Gastroesophageal sphincter (tissue), 4 donors: ENCODE measurements around the gene IER2. TPM values are rescaled to one million over a fixed set of nuclear protein-coding genes. Genes with fewer than 3 reads are reported as not detected.

Experiments
- ATAC-seq: fragments of 150-250 bp; one replicate; pipeline ENCODE4 v1.9.1; 2016; ENCODE audit warnings: mild to moderate bottlenecking, moderate library complexity
- H3K27ac ChIP-seq, 4 donors: fragments of 200-600 bp; sonication (generic) in 3 of 4; 1 replicate in 3 of 4; 2 replicates in 1 of 4; pipeline ENCODE4 v1.5.1; 2016 to 2019
- H3K27me3 ChIP-seq: fragments of 200-600 bp; sonication (generic); one replicate; pipeline ENCODE4 v1.5.1; 2019
- H3K36me3 ChIP-seq, 2 donors: fragments of 200-600 bp; sonication (generic); one replicate each; pipeline ENCODE4 v1.5.1; 2019; ENCODE audit warnings: control low read depth in 1 of 2
- H3K4me1 ChIP-seq, 3 donors: fragments of 200-600 bp; sonication (generic); 1 replicate in 2 of 3; 2 replicates in 1 of 3; pipeline ENCODE4 v1.5.1; 2016 to 2019; ENCODE audit warnings: control low read depth in 2 of 3
- H3K4me3 ChIP-seq, 2 donors: fragments of 200-600 bp; sonication (generic); one replicate each; pipeline ENCODE4 v1.5.1; 2019; ENCODE audit warnings: mild to moderate bottlenecking in 1 of 2, moderate library complexity in 1 of 2
- H3K9me3 ChIP-seq, 3 donors: fragments of 200-600 bp; sonication (generic); one replicate each; pipeline ENCODE4 v1.5.1; 2017 to 2019; ENCODE audit warnings: control low read depth in 2 of 3
- EP300 ChIP-seq: sonication (generic); formaldehyde crosslinking; IDR thresholded peaks from one replicate; pipeline ENCODE4 v1.6.1; 2017; ENCODE audit warnings: antibody characterized with exemption, mild to moderate bottlenecking
- POLR2A ChIP-seq, 2 donors: fragments of 450-650 bp; IDR thresholded peaks; one replicate each; pipeline ENCODE4 v1.6.1; 2017; ENCODE audit warnings: antibody characterized with exemption in 2 of 2, mild to moderate bottlenecking in 2 of 2, moderate library complexity in 1 of 2
- POLR2AphosphoS5 ChIP-seq: sonication (generic); formaldehyde crosslinking; IDR thresholded peaks from one replicate; pipeline ENCODE4 v1.6.1; 2017; ENCODE audit warnings: antibody characterized with exemption
- WGBS, 2 donors: methylation state at CpG; one replicate each; pipeline ENCODE4 v1.1.5; 2018; ENCODE audit warnings: low coverage in 1 of 2; 5-methylcytosine and 5-hydroxymethylcytosine counted together
- total RNA-seq, 4 donors: library from RNA; depleted of rRNA; stranded (reverse); fragments of >200 nt; gene quantifications; one replicate each; pipeline ENCODE4 v1.1.0, GENCODE V29; 2016
- TF ChIP-seq, protein P1 (sequence below), 4 experiments: fragments of 200-600 bp in 2 of 4; fragments of 450-650 bp in 2 of 4; sonication (generic) in 1 of 4; IDR thresholded peaks; one replicate each; pipeline ENCODE4 v1.5.1; 2017 to 2019; ENCODE audit warnings: antibody characterized with exemption in 4 of 4, mild to moderate bottlenecking in 2 of 4, moderate library complexity in 2 of 4

Gene IER2
- total RNA-seq, 4 donors from 2014 or later = 33.8 to 62.1 (median 48.0) TPM

DNA sequence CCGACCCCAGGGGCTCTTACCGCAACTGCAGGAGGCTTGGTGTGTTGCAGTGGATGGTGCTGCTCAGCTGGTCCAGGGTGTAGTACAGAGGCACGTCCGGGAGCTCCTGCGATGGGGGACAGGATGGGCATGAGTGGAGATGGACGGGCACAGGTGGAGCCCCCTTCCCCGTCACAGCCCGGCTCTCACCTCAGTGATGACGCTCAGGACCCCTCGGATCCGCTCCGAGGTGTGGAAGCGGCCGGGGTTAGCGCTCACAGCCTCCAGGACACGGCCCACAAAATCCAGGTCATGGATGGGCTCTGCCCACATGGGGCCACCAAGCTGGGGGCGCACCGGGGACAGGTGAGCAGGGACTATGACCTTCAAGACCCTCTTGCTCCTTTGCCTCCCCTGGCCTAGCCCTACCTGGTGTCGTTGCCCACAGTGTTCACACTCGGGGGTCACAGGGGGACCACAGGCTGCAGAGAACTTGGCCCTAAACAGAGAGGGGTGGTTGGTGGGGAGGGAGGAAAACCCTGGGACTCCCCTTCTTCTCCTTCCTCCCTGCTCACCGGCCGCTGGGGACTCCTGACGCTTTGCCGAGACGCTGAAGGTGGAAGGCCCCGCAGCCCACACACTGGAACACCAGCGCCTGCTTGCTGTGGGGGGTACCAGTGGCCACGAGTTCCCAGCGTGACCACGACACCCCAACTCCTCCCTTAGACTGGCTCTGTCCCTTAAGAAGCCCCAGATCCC is 40.7 kb upstream of the IER2 start:
- H3K36me3 ChIP-seq = peaks cover 0 to 80% of the 10 kb centered on the region in 2 donors
- ATAC-seq = no peak
- 90 to 100% methylated on average over 5 to 14 of the region's 30 CpGs for WGBS, 2 donors

GRCh38 chr19:13110099-13110610 is 40.1 kb upstream of the IER2 start:
- TF ChIP-seq EP300 (no peak), POLR2AphosphoS5 (no peak), POLR2A (IDR thresholded peaks at IDR 0.05) (no peak)
- TF ChIP-seq, protein P1, sequence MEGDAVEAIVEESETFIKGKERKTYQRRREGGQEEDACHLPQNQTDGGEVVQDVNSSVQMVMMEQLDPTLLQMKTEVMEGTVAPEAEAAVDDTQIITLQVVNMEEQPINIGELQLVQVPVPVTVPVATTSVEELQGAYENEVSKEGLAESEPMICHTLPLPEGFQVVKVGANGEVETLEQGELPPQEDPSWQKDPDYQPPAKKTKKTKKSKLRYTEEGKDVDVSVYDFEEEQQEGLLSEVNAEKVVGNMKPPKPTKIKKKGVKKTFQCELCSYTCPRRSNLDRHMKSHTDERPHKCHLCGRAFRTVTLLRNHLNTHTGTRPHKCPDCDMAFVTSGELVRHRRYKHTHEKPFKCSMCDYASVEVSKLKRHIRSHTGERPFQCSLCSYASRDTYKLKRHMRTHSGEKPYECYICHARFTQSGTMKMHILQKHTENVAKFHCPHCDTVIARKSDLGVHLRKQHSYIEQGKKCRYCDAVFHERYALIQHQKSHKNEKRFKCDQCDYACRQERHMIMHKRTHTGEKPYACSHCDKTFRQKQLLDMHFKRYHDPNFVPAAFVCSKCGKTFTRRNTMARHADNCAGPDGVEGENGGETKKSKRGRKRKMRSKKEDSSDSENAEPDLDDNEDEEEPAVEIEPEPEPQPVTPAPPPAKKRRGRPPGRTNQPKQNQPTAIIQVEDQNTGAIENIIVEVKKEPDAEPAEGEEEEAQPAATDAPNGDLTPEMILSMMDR (IDR thresholded peaks at IDR 0.05) = no peak

More for the DNA sequence above, 40.7 kb upstream of the IER2 start:
- Histone ChIP-seq H3K4me1 (peaks cover 0 to 4% (median 0%) of the 10 kb centered on the region in 3 donors), H3K9me3 (no peaks in the 10 kb centered on the region), H3K27ac (no peak overlapping the region), H3K27me3 (no peaks in the 10 kb centered on the region), H3K4me3 (no peak overlapping the region)
- TF ChIP-seq EP300 (no peak), POLR2AphosphoS5 (no peak), POLR2A (IDR thresholded peaks at IDR 0.05) (no peak)
- TF ChIP-seq, protein P1 (IDR thresholded peaks at IDR 0.05) = no peak

DNA sequence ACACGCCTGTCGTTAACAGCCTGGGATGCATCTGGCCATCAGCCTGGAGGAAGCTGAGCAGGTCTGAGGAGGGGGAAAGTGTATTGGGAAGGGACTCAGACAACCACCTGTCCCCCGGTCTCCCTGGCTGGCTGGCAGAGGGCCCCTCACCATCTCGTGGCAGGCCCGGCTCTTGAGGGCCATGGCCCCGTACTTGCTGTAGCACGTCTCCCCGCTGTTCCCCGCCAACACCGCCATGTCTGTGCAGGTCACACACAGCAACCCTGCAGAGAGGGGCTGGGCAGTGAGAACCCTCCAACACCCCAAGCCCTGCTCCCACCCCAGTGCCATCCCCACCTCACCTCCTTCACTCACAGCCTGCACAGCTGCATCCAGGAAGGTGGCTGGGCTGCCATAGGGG is 37.7 kb upstream of the IER2 start:
- Histone ChIP-seq H3K9me3 (no peaks in the 10 kb centered on the region), H3K4me1 (peaks cover 0 to 21% (median 13%) of the 10 kb centered on the region in 3 donors), H3K36me3 (peaks cover 0 to 73% of the 10 kb centered on the region in 2 donors), H3K4me3 (no peak overlapping the region), H3K27ac (no peak overlapping the region), H3K27me3 (no peaks in the 10 kb centered on the region)
- 56% methylated on average over 2 of the region's 10 CpGs; no CpG with 5 or more reads in 1 of the 2 donors for WGBS, 2 donors
- ATAC-seq = no peak
- no peak for TF ChIP-seq POLR2A (IDR thresholded peaks at IDR 0.05)
- no peak for TF ChIP-seq POLR2AphosphoS5
- TF ChIP-seq, protein P1 (IDR thresholded peaks at IDR 0.05) = no peak
- no peak for TF ChIP-seq EP300

More at GRCh38 chr19:13110099-13110610, 40.1 kb upstream of the IER2 start:
- H3K4me1 ChIP-seq = peaks cover 0 to 2% (median 0%) of the 10 kb centered on the region in 3 donors
- no peaks in the 10 kb centered on the region for H3K27me3 ChIP-seq
- H3K27ac ChIP-seq = no peak overlapping the region
- peaks cover 0 to 86% of the 10 kb centered on the region in 2 donors for H3K36me3 ChIP-seq
- no peaks in the 10 kb centered on the region for H3K9me3 ChIP-seq
- no peak for ATAC-seq
- no peak overlapping the region for H3K4me3 ChIP-seq
- 50% methylated on average over 1 of the region's 15 CpGs; no CpG with 5 or more reads in 1 of the 2 donors for WGBS, 2 donors

- Histone ChIP-seq H3K36me3 (peaks cover 0 to 41% of the 10 kb centered on the region in 2 donors), H3K4me3 (peak overlapping the region; percentile 88 to 98), H3K4me1 (peaks cover 3 to 47% (median 31%) of the 10 kb centered on the region in 3 donors), H3K27ac (peak overlapping the region in 2 of 4 donors; percentile 76 to 79), H3K27me3 (no peaks in the 10 kb centered on the region), H3K9me3 (no peaks in the 10 kb centered on the region)
- no peak for ATAC-seq
- TF ChIP-seq EP300 (no peak), POLR2AphosphoS5 (no peak), POLR2A (IDR thresholded peaks at IDR 0.05) (no peak)
- TF ChIP-seq, protein P1 (IDR thresholded peaks at IDR 0.05) = no peak
- 0% methylated on average over 1 to 3 of the region's 18 CpGs for WGBS, 2 donors
Measured at GRCh38 chr19:13115936-13116281, 34.3 kb upstream of the IER2 start.
